HG03460 (cell line): Measurements from ENCODE around the gene ELAVL4.
A peak's percentile ranks its signal among the peaks of the same experiment; 100 is the strongest.

Source experiments
- ATAC-seq: cut with Tn5 transposase; IDR thresholded peaks from one replicate; pipeline ENCODE4 v1.9.1; 2021; ENCODE audit not compliant: unreplicated experiment

The ELAVL4 gene

DNA sequence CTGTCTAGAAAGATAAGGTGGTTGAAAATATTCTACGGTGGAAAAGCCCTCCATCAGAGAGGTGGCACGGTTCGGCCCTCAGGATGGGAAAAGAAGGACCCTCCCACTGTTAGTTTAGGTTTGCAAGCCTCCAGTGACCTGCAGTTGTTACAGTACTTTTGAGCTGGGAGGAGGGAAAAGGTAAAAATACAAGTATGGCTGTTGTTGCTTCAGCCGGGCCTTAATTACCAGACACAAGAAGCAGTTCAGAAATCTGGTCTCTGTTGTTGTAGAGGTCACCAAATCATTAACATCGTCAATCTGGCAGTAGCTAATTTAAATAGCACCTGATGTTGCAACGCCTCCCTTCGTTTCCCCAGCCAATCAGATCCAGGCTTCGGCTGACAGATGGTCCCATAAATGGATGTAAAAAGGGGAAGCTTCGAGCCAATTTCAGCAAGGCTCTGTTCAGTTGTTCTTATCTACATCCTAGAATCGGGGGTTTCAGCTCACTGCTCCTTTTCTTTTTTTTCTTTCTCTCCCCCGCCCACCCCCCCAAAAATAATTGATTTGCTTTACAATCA is at the start of gene ELAVL4:
Gene ELAVL4 (plus strand): TSS at position 424 of the 563 bp plus-strand sequence. CDS start 270 bp downstream, outside the sequence.
- ATAC-seq = no peak

GRCh38 chr1:50060279-50060678 is 48.4 kb upstream of the ELAVL4 start:
- no peak for ATAC-seq

GRCh38 chr1:50066806-50067205 is 41.9 kb upstream of the ELAVL4 start:
- ATAC-seq = no peak

DNA sequence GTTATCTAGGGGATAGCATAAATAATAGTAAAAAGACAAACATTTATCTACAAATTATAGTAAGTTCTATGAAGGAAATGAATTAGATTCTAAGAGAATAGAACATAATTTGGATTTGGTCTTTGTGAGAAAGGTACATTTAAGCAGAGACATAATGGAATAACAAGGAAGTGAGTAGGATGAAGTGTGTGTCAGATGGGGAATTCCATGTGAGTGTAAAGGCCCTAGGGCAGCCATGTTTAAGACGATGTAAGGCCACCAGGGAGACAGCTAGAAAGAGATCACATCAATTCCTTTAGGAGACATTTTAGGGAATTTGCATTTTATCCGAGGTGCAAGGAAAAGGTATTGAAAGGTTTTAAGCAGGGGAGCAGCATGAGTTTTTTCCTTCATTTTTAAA is 33.8 kb upstream of the ELAVL4 start:
- no peak for ATAC-seq

- ATAC-seq = no peak
Measured at GRCh38 chr1:50077273-50077672, 31.4 kb upstream of the ELAVL4 start.

- no peak for ATAC-seq
Measured at GRCh38 chr1:50080904-50081586, 27.7 kb upstream of the ELAVL4 start.

DNA sequence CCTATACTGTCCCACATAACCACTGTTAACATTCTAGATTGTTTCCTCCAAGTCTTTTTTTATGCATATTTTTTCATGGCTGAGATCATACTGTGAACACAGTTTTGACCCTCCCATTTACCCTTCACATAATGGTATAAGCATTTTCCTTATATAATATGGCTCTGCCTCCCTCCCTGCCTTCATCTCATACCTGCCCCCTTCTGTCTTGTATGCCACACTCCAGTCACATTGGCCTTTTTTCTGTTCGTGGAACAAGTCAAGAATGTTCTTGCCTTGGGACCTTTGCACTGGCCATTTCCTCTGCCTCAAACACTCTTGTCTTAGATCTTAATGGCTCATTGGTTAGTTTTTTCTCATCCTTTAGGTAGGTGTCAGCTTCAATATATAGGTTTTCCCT is 24.3 kb upstream of the ELAVL4 start:
- no peak for ATAC-seq

- ATAC-seq = no peak
Measured at GRCh38 chr1:50091068-50091467, 17.7 kb upstream of the ELAVL4 start.

GRCh38 chr1:50095716-50096115 is 13.0 kb upstream of the ELAVL4 start:
- ATAC-seq = no peak

DNA sequence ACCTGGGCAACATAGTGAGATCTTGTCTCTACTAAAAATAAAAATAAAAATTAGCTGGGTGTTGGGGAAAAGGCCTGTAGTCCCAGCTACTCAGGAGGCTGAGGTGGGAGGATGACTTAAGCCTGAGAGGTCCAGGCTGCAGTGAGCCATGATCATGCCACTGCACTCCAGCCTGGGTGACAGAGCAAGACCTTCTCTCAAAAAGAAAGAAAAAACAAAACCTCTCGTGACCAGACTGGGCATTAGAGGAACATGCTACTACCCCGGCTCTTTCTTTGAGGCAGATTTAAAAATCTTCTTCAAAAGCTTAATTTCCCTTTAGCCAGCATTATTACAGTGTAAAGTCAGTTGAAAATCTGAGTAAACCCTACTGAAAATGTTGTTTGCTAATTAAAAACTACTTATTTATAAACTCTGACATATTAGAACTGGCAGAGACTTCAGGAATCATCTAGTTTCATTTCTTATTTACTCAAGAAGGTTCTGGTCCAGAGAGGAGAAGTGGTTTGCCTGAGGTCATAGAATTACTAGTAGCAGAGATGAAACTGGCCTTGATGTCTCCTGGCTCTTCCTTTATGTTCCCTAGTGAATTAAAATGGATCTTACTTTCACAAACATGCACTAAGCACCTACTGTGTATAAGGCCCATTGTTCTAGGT is 11.6 kb upstream of the ELAVL4 start:
- ATAC-seq = no peak

DNA sequence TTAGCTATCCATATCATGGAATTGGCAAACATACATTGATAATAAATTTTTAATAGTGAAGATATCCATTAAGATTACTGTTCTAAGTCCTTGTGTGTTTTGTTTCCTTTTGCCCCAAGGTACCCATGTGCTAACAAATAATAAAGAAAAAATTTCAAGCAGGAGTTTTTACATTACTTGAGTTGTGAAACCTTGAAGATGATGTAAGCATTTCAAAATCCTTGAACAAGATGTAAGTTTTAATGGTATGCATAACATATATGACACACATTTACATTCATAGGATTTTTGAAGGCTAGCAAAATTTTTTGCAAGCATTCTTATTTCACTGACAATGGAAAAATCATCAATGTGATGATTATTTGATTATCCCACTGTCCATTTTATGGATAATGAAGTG is 10.9 kb upstream of the ELAVL4 start:
- ATAC-seq = no peak

DNA sequence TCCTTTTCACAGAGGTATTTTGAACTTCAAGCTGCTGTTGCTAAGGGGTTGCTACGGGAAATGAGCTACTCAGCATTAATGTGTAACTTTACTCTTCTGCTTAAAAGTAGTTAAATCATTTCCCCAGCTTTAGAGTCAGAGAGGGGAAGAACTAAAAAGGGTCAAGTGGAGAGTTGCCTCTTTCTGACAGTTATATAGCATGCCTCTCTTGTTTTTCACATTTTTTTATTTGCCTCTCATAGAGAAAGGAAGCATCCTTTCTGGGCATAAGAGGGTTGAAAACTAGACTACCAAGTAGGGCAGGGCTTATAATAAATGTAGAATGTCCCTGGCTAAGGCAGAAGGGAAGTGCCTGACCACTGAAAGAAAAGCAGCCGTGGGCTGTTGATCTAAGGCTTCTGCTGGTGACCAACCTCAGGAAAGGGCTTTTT is 10.1 kb upstream of the ELAVL4 start:
- peak; percentile 78 for ATAC-seq

DNA sequence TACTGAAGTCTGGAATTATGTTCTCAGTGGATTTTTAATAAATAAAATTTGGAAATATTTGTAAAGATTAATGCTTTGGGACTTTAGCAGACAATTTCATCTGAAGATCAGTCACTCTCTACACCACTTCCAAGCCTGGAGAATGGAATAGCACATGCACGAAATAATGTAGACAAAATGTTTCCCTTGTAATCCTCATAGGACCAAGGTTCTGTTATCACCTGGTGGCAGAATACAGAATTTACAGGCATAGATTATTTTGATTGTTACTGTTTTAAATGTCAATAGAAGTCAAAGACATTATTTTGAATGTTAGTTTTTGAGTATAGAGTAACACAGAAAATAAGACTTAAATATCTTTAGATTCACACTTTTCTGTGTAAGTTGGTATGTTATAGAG is 9.1 kb upstream of the ELAVL4 start:
- no peak for ATAC-seq

- ATAC-seq = no peak
Measured at GRCh38 chr1:50103615-50104081, 5.1 kb upstream of the ELAVL4 start.

GRCh38 chr1:50105433-50105832 is 3.3 kb upstream of the ELAVL4 start:
- no peak for ATAC-seq

- ATAC-seq = no peak
Measured at GRCh38 chr1:50106095-50106761, 2.5 kb upstream of the ELAVL4 start.

DNA sequence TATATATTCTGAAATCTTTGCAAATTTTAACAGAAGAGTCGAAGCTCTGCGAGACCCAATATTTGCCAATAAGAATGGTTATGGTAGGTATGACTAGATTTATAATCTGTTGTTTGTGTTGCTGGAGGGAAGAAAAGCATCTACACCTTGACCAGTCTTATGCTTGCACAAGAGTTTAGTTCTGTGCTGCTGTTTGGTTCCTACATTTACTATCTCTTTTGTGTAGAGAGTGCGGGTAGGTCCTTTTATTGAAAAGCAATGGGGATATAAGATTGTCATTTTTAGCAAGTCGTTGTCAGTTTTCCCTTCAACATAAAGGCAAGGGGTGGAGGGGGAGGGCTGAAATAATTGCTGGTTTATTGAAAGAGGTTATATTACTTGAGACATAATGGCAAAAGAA is 396 bp downstream of the ELAVL4 start:
- no peak for ATAC-seq

DNA sequence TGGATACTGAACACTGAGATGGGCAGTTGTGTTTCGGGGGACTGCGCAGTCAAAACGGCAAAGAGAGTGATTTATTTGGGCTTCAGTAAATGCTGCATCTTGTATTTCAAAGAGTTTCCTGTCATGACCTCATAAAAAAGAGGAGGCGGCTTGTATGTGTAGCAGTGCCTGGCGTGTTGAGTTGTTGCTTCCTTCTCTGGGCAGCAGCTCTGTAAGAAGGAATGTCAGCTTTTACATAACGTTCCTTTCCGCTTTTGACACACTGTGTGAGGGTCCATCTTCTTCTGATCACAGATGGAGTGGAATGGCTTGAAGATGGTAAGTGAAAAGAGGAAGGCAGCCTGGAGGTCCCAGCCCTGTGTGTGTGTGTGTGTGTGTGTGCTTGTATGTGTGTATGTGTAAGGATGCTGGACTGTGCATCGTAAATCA is 941 bp downstream of the ELAVL4 start:
- ATAC-seq = no peak

GRCh38 chr1:50110151-50110550 is 1.4 kb downstream of the ELAVL4 start:
- no peak for ATAC-seq

- no peak for ATAC-seq
Measured at GRCh38 chr1:50110656-50111055, 1.9 kb downstream of the ELAVL4 start.

DNA sequence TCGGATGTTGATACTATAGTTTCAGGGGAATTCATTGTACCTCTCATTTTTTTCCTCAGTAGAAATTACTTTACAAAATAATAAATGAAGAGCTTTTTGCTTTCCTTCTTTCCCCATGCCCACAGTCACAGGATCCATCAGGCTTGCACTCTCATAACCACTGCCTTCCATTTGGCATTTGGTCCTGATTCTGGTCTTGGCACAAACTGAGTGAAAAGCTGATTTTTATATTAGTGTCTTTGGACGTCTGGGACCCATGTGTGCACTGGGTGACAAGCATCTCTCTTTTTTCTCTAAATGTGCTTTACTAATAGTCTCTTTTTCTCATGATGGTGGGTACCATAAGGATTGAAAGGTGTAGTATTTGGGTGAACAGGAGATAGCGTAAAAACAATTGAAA is 2.8 kb downstream of the ELAVL4 start:
- no peak for ATAC-seq

DNA sequence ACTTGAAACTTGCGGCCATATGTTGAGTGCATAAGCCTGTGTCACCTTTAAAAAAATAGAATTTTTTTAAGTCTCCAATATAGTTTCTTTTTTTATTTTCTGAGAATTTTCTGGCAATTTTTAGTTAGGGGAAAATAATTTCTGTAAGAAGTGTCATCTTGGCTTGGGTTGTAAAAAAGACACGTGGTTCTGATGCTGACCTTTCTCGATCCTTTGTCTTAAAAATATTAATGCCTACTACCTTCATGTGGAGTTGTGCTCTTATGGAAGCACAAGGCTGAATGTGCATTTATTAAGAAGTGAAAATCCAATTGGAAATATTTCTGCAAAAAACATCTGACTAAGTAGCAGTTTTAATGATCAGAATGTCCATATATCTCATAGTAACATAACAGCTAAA is 3.5 kb downstream of the ELAVL4 start:
- ATAC-seq = no peak
